Testis (tissue), 3 donors: ENCODE results near the gene CKAP4. TPM values are rescaled to one million over a fixed set of nuclear protein-coding genes. Genes with fewer than 3 reads are reported as not detected.

Source experiments
- DNase-seq: peaks from one replicate; pipeline ENCODE4 v3.0.0-alpha.2; 2019
- H3K27ac ChIP-seq, 2 donors: fragments of 200-600 bp; sonication (generic); one replicate each; pipeline ENCODE4 v1.5.1; 2019
- H3K27me3 ChIP-seq: fragments of 200-600 bp; sonication (generic); one replicate; pipeline ENCODE4 v1.5.1; 2019
- H3K36me3 ChIP-seq: fragments of 200-600 bp; sonication (generic); one replicate; pipeline ENCODE4 v1.5.1; 2017; ENCODE audit warnings: low read depth; ENCODE audit errors: missing control alignments
- H3K4me1 ChIP-seq: fragments of 200-600 bp; sonication (generic); one replicate; pipeline ENCODE4 v1.5.1; 2019
- H3K4me3 ChIP-seq, 2 donors: fragments of 200-600 bp; sonication (generic); one replicate each; pipeline ENCODE4 v1.5.1; 2017 to 2019
- H3K9me3 ChIP-seq: fragments of 200-600 bp; sonication (generic); one replicate; pipeline ENCODE4 v1.5.1; 2017
- CTCF ChIP-seq, 3 experiments: fragments of 450-650 bp in 2 of 3; fragments of 200-600 bp in 1 of 3; sonication (generic) in 1 of 3; IDR thresholded peaks; one replicate each; pipeline ENCODE4 v1.5.1; 2016 to 2019; ENCODE audit warnings: antibody characterized with exemption in 3 of 3, mild to moderate bottlenecking in 2 of 3, moderate library complexity in 1 of 3
- POLR2A ChIP-seq: fragments of 450-650 bp; IDR thresholded peaks from one replicate; pipeline ENCODE4 v1.6.1; 2017; ENCODE audit warnings: antibody characterized with exemption, mild to moderate bottlenecking, moderate library complexity
- WGBS, 2 donors: methylation state at CpG; one replicate each; pipeline ENCODE4 v1.1.5; 2018; 5-methylcytosine and 5-hydroxymethylcytosine counted together
- intact Hi-C: fragments of 100-400 bp; cut with DNase I; formaldehyde crosslinking; loops from one replicate; pipeline ENCODE4 v1.15.1; 2023; ENCODE audit warnings: low total_unique reads
- polyA plus RNA-seq: library from polyadenylated mRNA; stranded (reverse); fragments of 350-450 nt; fragmentation: Illumina TruSeq; extraction: RNeasy Lipid Tissue Mini Kit (QIAGEN cat#74804); gene quantifications from one replicate; pipeline ENCODE4 v1.2.3, GENCODE V29; 2014; ENCODE audit warnings: low read depth, low replicate concordance; ENCODE audit not compliant: insufficient read depth
- total RNA-seq, 2 donors: library from RNA; depleted of rRNA; stranded (reverse); fragments of >200 nt; gene quantifications; one replicate each; pipeline ENCODE4 v1.2.3, GENCODE V29; 2016

Gene CKAP4
- total and polyA plus RNA-seq, 3 donors from 2014 or later: 26.8 to 31.3 (median 31.2) TPM

DNA sequence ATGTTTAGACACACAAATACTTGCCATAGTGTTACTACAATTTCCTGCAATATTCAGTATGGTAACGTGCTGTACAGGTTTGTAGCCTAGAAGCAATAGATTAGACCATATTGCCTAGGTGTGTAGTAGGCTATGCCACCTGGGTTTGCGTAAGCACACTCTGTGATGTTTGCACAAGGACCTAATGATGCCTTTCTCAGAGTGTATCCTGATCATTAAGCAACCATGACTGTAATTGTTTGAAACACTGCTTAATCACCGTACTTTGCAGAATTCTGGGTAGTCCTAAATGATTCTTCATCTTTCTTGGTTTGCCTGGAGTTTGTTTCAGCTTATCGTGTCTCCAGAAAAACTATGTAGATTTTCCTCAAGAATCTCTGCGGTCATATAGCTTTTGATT is 43.5 kb upstream of the CKAP4 start:
- no peaks in the 10 kb centered on the region for H3K36me3 ChIP-seq
- no peaks in the 10 kb centered on the region for H3K27me3 ChIP-seq
- no peak for DNase-seq
- TF ChIP-seq POLR2A (no peak), CTCF (IDR thresholded peaks at IDR 0.05) (no peak)
- intact Hi-C loops: no loop called here
- H3K4me1 ChIP-seq: no peaks in the 10 kb centered on the region
- WGBS, 2 donors: 80 to 83% methylated on average over 5 of the region's 5 CpGs
- no peaks in the 10 kb centered on the region for H3K9me3 ChIP-seq
- H3K4me3 ChIP-seq: no peak overlapping the region
- H3K27ac ChIP-seq: no peak overlapping the region

DNA sequence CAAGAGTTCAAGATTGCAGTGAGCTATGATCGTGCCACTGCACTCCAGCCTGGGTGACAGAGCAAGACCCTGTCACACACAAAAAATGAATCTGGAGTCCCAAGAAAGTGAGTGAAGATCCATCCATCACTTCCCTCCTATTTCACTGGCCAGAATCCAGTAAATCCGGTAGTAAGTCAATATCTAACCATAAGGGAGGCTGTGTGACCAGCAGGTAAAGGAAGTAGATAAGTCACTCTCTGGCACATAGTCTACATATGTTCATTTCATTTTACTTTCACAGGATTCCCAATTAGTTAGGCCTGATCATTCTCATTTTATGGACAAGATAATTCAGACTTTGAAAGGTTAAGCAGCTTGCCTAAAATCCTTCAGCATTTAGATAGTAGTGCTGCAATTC is 42.8 kb upstream of the CKAP4 start:
- 85 to 90% methylated on average over 2 of the region's 2 CpGs for WGBS, 2 donors
- intact Hi-C loops: no loop called here

GRCh38 chr12:106289196-106289681 is 41.4 kb upstream of the CKAP4 start:
- no peaks in the 10 kb centered on the region for H3K36me3 ChIP-seq
- no peak overlapping the region for H3K27ac ChIP-seq
- intact Hi-C loops: no loop called here
- no peak for TF ChIP-seq CTCF (IDR thresholded peaks at IDR 0.05)
- TF ChIP-seq POLR2A: no peak
- DNase-seq: no peak
- no peak overlapping the region for H3K4me3 ChIP-seq
- H3K9me3 ChIP-seq: no peaks in the 10 kb centered on the region
- WGBS, 2 donors: 95 to 100% methylated on average over 1 of the region's 1 CpG
- no peaks in the 10 kb centered on the region for H3K27me3 ChIP-seq
- no peaks in the 10 kb centered on the region for H3K4me1 ChIP-seq

More for the DNA sequence above, 42.8 kb upstream of the CKAP4 start:
- Histone ChIP-seq H3K36me3 (no peaks in the 10 kb centered on the region), H3K27ac (no peak overlapping the region), H3K4me3 (no peak overlapping the region), H3K4me1 (no peaks in the 10 kb centered on the region), H3K27me3 (no peaks in the 10 kb centered on the region), H3K9me3 (no peaks in the 10 kb centered on the region)
- no peak for DNase-seq
- TF ChIP-seq CTCF (IDR thresholded peaks at IDR 0.05) (no peak), POLR2A (no peak)

DNA sequence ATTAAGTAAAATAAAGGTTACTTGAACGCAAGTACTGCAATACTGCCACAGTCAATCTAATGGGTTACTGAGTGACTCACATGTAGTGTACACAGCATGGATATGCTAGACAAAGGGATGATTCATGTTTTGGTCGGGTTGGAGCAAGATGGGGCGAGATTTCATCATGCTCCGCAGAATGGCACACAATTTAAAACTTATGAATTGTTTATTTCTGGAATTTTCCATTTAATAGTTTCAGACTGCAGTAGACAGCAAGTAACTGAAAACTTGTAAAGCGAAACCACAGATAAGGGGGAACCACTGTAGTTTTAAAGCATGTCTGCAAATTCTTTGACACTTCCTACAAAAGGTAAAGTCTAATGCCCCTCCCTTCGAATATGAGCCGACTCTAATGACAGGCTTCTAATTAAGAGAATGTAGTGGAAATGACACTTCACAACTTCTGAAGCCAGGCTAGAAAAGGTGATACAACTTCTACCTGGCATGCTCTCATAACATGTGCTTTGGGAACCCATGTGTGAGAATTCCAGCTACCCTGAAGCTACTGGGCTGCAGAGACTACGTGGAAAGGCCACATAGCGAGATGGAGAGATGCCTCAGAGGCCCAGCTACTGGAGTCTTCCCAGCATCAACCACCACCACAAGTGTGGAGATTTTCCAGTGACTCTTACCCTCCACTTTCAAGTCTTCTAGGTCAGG is 40.8 kb upstream of the CKAP4 start:
- Histone ChIP-seq H3K4me1 (no peaks in the 10 kb centered on the region), H3K4me3 (no peak overlapping the region), H3K27ac (no peak overlapping the region), H3K27me3 (no peaks in the 10 kb centered on the region), H3K36me3 (no peaks in the 10 kb centered on the region), H3K9me3 (no peaks in the 10 kb centered on the region)
- no peak for TF ChIP-seq CTCF (IDR thresholded peaks at IDR 0.05)
- TF ChIP-seq POLR2A: no peak
- intact Hi-C loops: no loop called here
- no peak for DNase-seq
- 73 to 83% methylated on average over 9 of the region's 9 CpGs for WGBS, 2 donors

DNA sequence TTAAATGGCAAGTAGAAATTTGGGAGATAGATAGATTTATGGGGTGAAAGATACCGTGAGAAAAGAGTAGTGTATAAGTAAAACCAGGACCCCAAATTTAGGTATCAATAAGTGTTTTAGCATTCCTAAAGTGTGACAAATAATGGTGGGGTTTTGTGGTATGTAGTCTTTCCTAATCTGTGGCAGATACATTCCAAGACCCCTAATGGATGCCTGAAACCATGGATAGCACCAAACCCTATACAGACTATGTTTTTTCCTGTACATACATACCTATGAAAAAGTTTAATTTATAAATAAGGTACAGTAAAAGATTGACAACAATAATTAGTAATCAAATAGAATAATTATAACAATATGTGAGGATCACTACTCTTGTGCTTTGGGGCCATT is 40.3 kb upstream of the CKAP4 start:
- H3K27me3 ChIP-seq: no peaks in the 10 kb centered on the region
- H3K27ac ChIP-seq: no peak overlapping the region
- 97 to 100% methylated on average over 1 of the region's 1 CpG for WGBS, 2 donors
- no peaks in the 10 kb centered on the region for H3K36me3 ChIP-seq
- TF ChIP-seq POLR2A: no peak
- no peak for TF ChIP-seq CTCF (IDR thresholded peaks at IDR 0.05)
- no peaks in the 10 kb centered on the region for H3K4me1 ChIP-seq
- no peak for DNase-seq
- intact Hi-C loops: no loop called here
- no peak overlapping the region for H3K4me3 ChIP-seq
- no peaks in the 10 kb centered on the region for H3K9me3 ChIP-seq
